ENCODE data around the gene DCHS2. TPM values are rescaled to one million over a fixed set of nuclear protein-coding genes. Genes with fewer than 3 reads are reported as not detected.

Gene DCHS2
- total RNA-seq, 1 donor from 2014 or later, result not detected

DNA sequence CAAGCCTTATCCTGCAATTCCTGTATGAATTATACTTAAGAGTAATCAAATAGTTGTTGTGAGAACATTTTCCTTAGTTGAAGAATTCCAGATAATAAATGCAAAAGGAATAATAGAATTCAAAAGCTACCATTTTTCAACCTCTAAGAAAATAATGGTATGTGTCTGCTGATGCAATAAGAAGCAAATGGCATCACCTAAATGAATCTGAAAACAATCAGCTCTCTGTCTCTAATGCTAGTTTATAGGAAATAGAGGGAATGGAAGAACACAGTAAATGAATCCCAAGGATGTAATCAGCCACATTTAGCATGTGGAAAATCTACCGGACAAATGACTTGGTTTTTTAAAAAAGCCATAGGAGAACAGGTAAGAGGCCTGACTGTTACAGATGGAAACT is 115.1 kb downstream of the DCHS2 start:
- FAIRE-seq, result no peak

DNA sequence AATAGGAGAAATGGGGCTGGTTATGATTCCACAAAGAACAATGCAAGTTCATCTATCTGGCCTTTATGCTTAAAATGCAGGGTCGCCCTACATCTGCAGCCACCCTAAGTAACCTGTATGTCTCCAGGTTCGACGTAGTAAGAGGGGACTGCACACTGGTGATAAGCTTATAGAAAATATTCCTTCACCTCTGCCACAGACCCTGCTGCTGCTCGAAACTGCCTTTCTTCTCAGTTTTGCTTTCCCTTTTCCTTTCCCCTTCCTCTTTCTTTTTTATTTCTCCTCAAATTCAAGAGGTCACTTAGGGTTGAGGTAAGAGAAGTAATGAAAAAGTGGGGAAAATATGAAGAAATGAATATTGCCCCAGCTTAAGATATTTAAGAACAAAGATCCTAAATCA is 123.5 kb downstream of the DCHS2 start:
- TF ChIP-seq CTCF (IDR thresholded peaks at IDR 0.05; ENCODE audit: insufficient read depth, low read length, severe bottlenecking), result no peak
- Histone ChIP-seq H3K27me3 (ENCODE audit: control insufficient read depth, insufficient read depth, low read length) (no peaks in the 10 kb centered on the region), H3K4me3 (ENCODE audit: low read depth, low read length) (no peak overlapping the region), H3K36me3 (ENCODE audit: control insufficient read depth, insufficient read depth, low read length) (no peaks in the 10 kb centered on the region)
- FAIRE-seq (no peak), DNase-seq (ENCODE audit: low read depth) (no peak)

More for the DNA sequence above, 115.1 kb downstream of the DCHS2 start:
- Histone ChIP-seq H3K36me3 (ENCODE audit: control insufficient read depth, insufficient read depth, low read length) (no peaks in the 10 kb centered on the region), H3K27me3 (ENCODE audit: control insufficient read depth, insufficient read depth, low read length) (no peaks in the 10 kb centered on the region), H3K4me3 (ENCODE audit: low read depth, low read length) (no peak overlapping the region)
- no peak for DNase-seq (ENCODE audit: low read depth)
- TF ChIP-seq CTCF (IDR thresholded peaks at IDR 0.05; ENCODE audit: insufficient read depth, low read length, severe bottlenecking), result no peak

- no peaks in the 10 kb centered on the region for H3K36me3 ChIP-seq (ENCODE audit: control insufficient read depth, insufficient read depth, low read length)
- H3K27me3 ChIP-seq (ENCODE audit: control insufficient read depth, insufficient read depth, low read length), result no peaks in the 10 kb centered on the region
- no peak overlapping the region for H3K4me3 ChIP-seq (ENCODE audit: low read depth, low read length)
- no peak for FAIRE-seq
- TF ChIP-seq CTCF (IDR thresholded peaks at IDR 0.05; ENCODE audit: insufficient read depth, low read length, severe bottlenecking), result no peak
- DNase-seq (ENCODE audit: low read depth), result no peak
Measured at GRCh38 chr4:154367659-154368058, 123.9 kb downstream of the DCHS2 start.

DNA sequence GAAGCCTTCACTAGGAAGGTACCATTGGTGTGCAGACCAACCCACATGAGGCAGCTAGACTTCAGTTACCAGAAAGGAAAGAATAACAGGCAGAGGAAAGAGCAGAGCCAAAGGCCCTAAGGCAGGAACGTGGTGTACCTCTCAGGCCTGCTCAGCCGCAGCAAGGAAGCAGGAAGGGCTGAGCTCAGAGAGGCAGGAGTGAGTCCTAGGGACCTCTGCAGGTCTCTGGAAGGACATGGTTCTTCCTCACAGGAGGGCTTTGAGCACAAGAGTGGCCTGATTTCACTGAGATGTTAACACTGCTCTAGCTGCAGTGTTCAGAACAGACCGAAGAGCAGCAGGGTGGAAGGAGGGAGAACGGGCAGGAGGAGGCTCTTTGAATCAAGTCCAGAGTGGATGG is 124.6 kb downstream of the DCHS2 start:
- H3K36me3 ChIP-seq (ENCODE audit: control insufficient read depth, insufficient read depth, low read length), result no peaks in the 10 kb centered on the region
- FAIRE-seq, result no peak
- DNase-seq (ENCODE audit: low read depth), result no peak
- H3K27me3 ChIP-seq (ENCODE audit: control insufficient read depth, insufficient read depth, low read length), result no peaks in the 10 kb centered on the region
- H3K4me3 ChIP-seq (ENCODE audit: low read depth, low read length), result no peak overlapping the region
- TF ChIP-seq CTCF (IDR thresholded peaks at IDR 0.05; ENCODE audit: insufficient read depth, low read length, severe bottlenecking), result no peak

GRCh38 chr4:154364066-154364845 is 127.3 kb downstream of the DCHS2 start:
- no peak for DNase-seq (ENCODE audit: low read depth)
- no peak for FAIRE-seq
- H3K4me3 ChIP-seq (ENCODE audit: low read depth, low read length), result no peak overlapping the region
- TF ChIP-seq CTCF (IDR thresholded peaks at IDR 0.05; ENCODE audit: insufficient read depth, low read length, severe bottlenecking), result no peak
- no peaks in the 10 kb centered on the region for H3K27me3 ChIP-seq (ENCODE audit: control insufficient read depth, insufficient read depth, low read length)
- H3K36me3 ChIP-seq (ENCODE audit: control insufficient read depth, insufficient read depth, low read length), result no peaks in the 10 kb centered on the region

GRCh38 chr4:154361450-154361849 is 130.1 kb downstream of the DCHS2 start:
- Histone ChIP-seq H3K4me3 (ENCODE audit: low read depth, low read length) (no peak overlapping the region), H3K27me3 (ENCODE audit: control insufficient read depth, insufficient read depth, low read length) (no peaks in the 10 kb centered on the region), H3K36me3 (ENCODE audit: control insufficient read depth, insufficient read depth, low read length) (no peaks in the 10 kb centered on the region)
- DNase-seq (ENCODE audit: low read depth) (no peak), FAIRE-seq (no peak)
- TF ChIP-seq CTCF (IDR thresholded peaks at IDR 0.05; ENCODE audit: insufficient read depth, low read length, severe bottlenecking), result no peak
